Suprapubic skin (tissue), 4 donors: ENCODE results near the gene GARNL3. TPM values are rescaled to one million over a fixed set of nuclear protein-coding genes. Genes with fewer than 3 reads are reported as not detected.

Source experiments
- DNase-seq, 2 donors: peaks; one replicate each; pipeline ENCODE4 v3.0.0-alpha.2; 2019; ENCODE audit warnings: low spot score in 2 of 2
- H3K27ac ChIP-seq: fragments of 200-600 bp; sonication (generic); one replicate; pipeline ENCODE4 v1.5.1; 2019
- H3K27me3 ChIP-seq: fragments of 200-600 bp; sonication (generic); one replicate; pipeline ENCODE4 v1.5.1; 2019
- H3K36me3 ChIP-seq: fragments of 200-600 bp; sonication (generic); one replicate; pipeline ENCODE4 v1.5.1; 2019
- H3K4me1 ChIP-seq: fragments of 200-600 bp; sonication (generic); one replicate; pipeline ENCODE4 v1.5.1; 2019
- H3K4me3 ChIP-seq: fragments of 200-600 bp; sonication (generic); one replicate; pipeline ENCODE4 v1.5.1; 2019; ENCODE audit warnings: mild to moderate bottlenecking
- H3K9me3 ChIP-seq: fragments of 200-600 bp; sonication (generic); one replicate; pipeline ENCODE4 v1.5.1; 2019
- CTCF ChIP-seq, 2 donors: fragments of 200-600 bp in 1 of 2; fragments of 450-650 bp in 1 of 2; sonication (generic) in 1 of 2; IDR thresholded peaks; one replicate each; pipeline ENCODE4 v1.5.1; 2016 to 2019; ENCODE audit warnings: antibody characterized with exemption in 2 of 2, mild to moderate bottlenecking in 1 of 2, moderate library complexity in 1 of 2
- EP300 ChIP-seq: sonication (generic); formaldehyde crosslinking; IDR thresholded peaks from one replicate; pipeline ENCODE4 v1.6.1; 2017; ENCODE audit warnings: antibody characterized with exemption
- POLR2A ChIP-seq, 2 donors: fragments of 450-650 bp; IDR thresholded peaks; one replicate each; pipeline ENCODE4 v1.6.1; 2017; ENCODE audit warnings: antibody characterized with exemption in 2 of 2, mild to moderate bottlenecking in 2 of 2, moderate library complexity in 2 of 2
- POLR2AphosphoS5 ChIP-seq, 3 donors: sonication (generic); formaldehyde crosslinking; IDR thresholded peaks; one replicate each; pipeline ENCODE4 v1.6.1; 2017; ENCODE audit warnings: antibody characterized with exemption in 3 of 3
- WGBS: methylation state at CpG from one replicate; pipeline ENCODE4 v1.1.5; 2018; 5-methylcytosine and 5-hydroxymethylcytosine counted together
- total RNA-seq, 4 donors: library from RNA; depleted of rRNA; stranded (reverse); fragments of >200 nt; gene quantifications; one replicate each; pipeline ENCODE4 v1.1.0, GENCODE V29; 2016

GARNL3 gene
- total RNA-seq, 4 donors from 2014 or later = 12.5 to 23.3 (median 18.4) TPM

GRCh38 chr9:127267793-127268525 lies 3.4 kb downstream of the GARNL3 start:
- no peaks in the 10 kb centered on the region for H3K27me3 ChIP-seq
- TF ChIP-seq POLR2AphosphoS5 (IDR thresholded peaks at IDR 0.05) (no peak), POLR2A (IDR thresholded peaks at IDR 0.05) (no peak)
- H3K27ac ChIP-seq = no peak overlapping the region
- no peak overlapping the region for H3K4me3 ChIP-seq
- 82% methylated on average over 5 of the region's 5 CpGs for WGBS
- no peak for DNase-seq
- H3K36me3 ChIP-seq = no peaks in the 10 kb centered on the region
- no peaks in the 10 kb centered on the region for H3K9me3 ChIP-seq
- H3K4me1 ChIP-seq = peaks cover 6% of the 10 kb centered on the region

- WGBS = 93% methylated on average over 1 of the region's 1 CpG
- Histone ChIP-seq H3K9me3 (no peaks in the 10 kb centered on the region), H3K27me3 (no peaks in the 10 kb centered on the region), H3K36me3 (no peaks in the 10 kb centered on the region), H3K27ac (no peak overlapping the region), H3K4me1 (no peaks in the 10 kb centered on the region), H3K4me3 (no peak overlapping the region)
- TF ChIP-seq POLR2AphosphoS5 (IDR thresholded peaks at IDR 0.05) (no peak), CTCF (IDR thresholded peaks at IDR 0.05) (no peak), POLR2A (IDR thresholded peaks at IDR 0.05) (no peak), EP300 (no peak)
- DNase-seq = no peak
These were observed 4.9 kb downstream of the GARNL3 start for GRCh38 chr9:127269449-127269848.

- no peak overlapping the region for H3K27ac ChIP-seq
- 87% methylated on average over 3 of the region's 3 CpGs for WGBS
These were observed 8.8 kb downstream of the GARNL3 start for GRCh38 chr9:127273326-127273725.

GRCh38 chr9:127277099-127277498 lies 12.5 kb downstream of the GARNL3 start:
- Histone ChIP-seq H3K9me3 (no peaks in the 10 kb centered on the region), H3K4me3 (no peak overlapping the region), H3K27me3 (no peaks in the 10 kb centered on the region), H3K4me1 (peaks cover 4% of the 10 kb centered on the region), H3K36me3 (no peaks in the 10 kb centered on the region), H3K27ac (no peak overlapping the region)
- no peak for DNase-seq
- 64% methylated on average over 2 of the region's 2 CpGs for WGBS
- no peak for TF ChIP-seq CTCF (IDR thresholded peaks at IDR 0.05)
- TF ChIP-seq EP300 = no peak
- TF ChIP-seq POLR2A (IDR thresholded peaks at IDR 0.05) = no peak

More at GRCh38 chr9:127273326-127273725, 8.8 kb downstream of the GARNL3 start:
- Histone ChIP-seq H3K9me3 (no peaks in the 10 kb centered on the region), H3K4me1 (peaks cover 4% of the 10 kb centered on the region), H3K27me3 (no peaks in the 10 kb centered on the region), H3K4me3 (no peak overlapping the region), H3K36me3 (no peaks in the 10 kb centered on the region)
- TF ChIP-seq EP300 (no peak), POLR2A (IDR thresholded peaks at IDR 0.05) (no peak), POLR2AphosphoS5 (IDR thresholded peaks at IDR 0.05) (no peak), CTCF (IDR thresholded peaks at IDR 0.05) (no peak)
- no peak for DNase-seq

- DNase-seq = no peak
- Histone ChIP-seq H3K4me3 (no peak overlapping the region), H3K4me1 (peaks cover 4% of the 10 kb centered on the region), H3K9me3 (no peaks in the 10 kb centered on the region), H3K27me3 (no peaks in the 10 kb centered on the region), H3K36me3 (no peaks in the 10 kb centered on the region), H3K27ac (no peak overlapping the region)
- 96% methylated on average over 1 of the region's 1 CpG for WGBS
- TF ChIP-seq EP300 (no peak), POLR2AphosphoS5 (IDR thresholded peaks at IDR 0.05) (no peak), POLR2A (IDR thresholded peaks at IDR 0.05) (no peak), CTCF (IDR thresholded peaks at IDR 0.05) (no peak)
These were observed 13.2 kb downstream of the GARNL3 start for GRCh38 chr9:127277770-127278169.

- H3K4me1 ChIP-seq = peaks cover 4% of the 10 kb centered on the region
- H3K4me3 ChIP-seq = no peak overlapping the region
- DNase-seq = no peak
- WGBS = 78% methylated on average over 2 of the region's 2 CpGs
- no peak overlapping the region for H3K27ac ChIP-seq
- H3K36me3 ChIP-seq = no peaks in the 10 kb centered on the region
- H3K9me3 ChIP-seq = no peaks in the 10 kb centered on the region
- no peak for TF ChIP-seq CTCF (IDR thresholded peaks at IDR 0.05)
- TF ChIP-seq POLR2A (IDR thresholded peaks at IDR 0.05) = no peak
- H3K27me3 ChIP-seq = no peaks in the 10 kb centered on the region
These were observed 13.8 kb downstream of the GARNL3 start for GRCh38 chr9:127278372-127278771.
